HG03025 (cell line): ENCODE measurements around the gene CSTF3.
A peak's percentile ranks its signal among the peaks of the same experiment; 100 is the strongest.
"Not testable (repeated sequence)": the region's sequence is repeated elsewhere in the genome, so short reads cannot be mapped to it uniquely, and the experiment has no call there.

Experiments
- ATAC-seq: cut with Tn5 transposase; IDR thresholded peaks from one replicate; pipeline ENCODE4 v1.9.1; 2021; ENCODE audit warnings: mild to moderate bottlenecking, moderate library complexity; ENCODE audit not compliant: unreplicated experiment, low FRiP score

The CSTF3 gene

DNA sequence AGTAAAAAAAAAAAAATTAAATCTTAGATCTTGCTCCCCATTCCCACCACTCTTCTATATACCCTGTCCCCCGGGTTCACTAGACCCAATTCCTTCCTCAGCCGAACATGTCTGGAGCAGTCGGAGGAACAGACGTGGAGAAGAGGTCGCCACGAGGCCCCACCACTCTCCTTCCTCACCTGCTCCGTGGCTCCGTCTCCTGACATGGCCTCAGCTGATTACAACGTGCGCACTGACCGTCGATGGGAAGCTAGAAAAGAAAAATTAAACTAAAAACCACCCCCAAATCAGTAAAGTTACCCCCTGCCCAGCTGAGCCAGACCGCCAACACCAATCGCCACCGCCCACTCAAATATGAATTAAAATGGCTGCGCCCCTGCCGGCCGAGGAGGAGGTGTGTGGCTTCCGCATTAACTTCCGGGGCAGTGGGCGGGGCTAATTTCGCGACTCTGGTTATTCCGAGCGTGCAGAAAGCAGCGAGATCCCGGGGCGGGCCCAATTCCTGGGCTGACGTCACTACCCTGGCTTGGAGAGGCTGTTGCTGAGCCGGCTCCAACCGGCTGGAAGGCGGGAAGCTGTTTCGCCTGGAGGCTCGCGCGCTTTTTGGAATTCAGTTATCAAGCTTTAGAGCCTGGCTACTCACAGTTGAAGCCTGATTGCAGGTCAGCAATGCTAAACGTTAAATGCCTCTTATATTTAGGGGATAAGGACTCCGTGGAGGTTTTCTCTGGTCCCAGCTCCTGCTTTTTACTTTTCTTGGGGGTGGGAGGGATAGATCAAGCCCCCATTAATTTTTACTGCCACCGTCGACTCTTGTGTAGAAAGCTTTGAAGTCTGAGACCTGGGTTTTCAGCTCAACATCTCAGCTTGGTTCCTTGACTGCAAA, at the start of gene CSTF3:
Gene CSTF3 (minus strand): TSS at position 361 of the 886 bp plus-strand sequence. CDS start 155 bp downstream, at position 206.
- ATAC-seq: peak; percentile 87

DNA sequence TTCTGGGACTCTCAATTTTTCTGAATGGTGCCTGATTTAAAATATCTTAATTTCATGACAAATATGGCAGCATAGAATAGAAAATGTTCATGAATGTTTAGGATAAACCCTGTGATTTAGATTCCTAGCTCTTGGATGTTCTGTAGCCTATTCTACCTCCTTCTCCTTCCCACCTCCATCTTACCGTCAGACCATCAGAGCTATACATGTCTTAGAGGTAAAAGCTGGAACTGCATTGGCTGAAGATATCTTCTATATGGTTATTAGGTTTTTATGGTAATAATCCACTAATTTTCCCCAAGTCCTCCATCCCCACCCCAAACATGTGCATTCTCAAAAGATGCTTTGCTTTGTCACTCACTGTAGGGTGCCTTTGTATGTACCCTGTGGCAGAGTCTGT, 46.9 kb upstream of the CSTF3 start:
- ATAC-seq: no peak

DNA sequence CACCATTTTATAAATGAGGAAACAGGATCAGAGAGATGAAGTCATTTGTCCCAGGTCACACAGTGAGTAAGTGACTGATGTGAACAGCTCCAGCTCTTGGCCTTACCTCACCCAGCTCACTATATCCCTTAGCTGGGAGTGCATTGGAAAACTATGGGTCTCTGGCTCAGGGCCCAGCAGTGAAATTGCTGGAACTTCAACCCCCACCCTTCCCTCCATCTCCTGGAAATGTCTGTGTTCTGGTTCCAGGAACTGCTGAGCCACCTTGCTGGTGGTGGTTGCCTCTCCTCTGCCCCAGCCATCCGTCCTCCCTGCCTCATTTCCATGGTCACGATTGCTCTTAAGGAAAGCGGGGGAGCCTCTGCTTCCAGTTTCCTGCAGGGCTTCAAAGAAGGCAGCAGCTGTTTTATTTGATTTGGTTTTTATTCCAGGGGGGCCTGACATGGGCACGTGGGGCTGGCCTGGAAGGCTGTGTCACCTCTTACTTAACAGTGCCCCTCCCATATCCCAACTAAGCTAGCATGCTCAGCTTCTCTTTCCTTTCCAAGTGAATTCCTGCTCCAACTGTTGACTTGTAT, 46.2 kb upstream of the CSTF3 start:
- no peak for ATAC-seq

DNA sequence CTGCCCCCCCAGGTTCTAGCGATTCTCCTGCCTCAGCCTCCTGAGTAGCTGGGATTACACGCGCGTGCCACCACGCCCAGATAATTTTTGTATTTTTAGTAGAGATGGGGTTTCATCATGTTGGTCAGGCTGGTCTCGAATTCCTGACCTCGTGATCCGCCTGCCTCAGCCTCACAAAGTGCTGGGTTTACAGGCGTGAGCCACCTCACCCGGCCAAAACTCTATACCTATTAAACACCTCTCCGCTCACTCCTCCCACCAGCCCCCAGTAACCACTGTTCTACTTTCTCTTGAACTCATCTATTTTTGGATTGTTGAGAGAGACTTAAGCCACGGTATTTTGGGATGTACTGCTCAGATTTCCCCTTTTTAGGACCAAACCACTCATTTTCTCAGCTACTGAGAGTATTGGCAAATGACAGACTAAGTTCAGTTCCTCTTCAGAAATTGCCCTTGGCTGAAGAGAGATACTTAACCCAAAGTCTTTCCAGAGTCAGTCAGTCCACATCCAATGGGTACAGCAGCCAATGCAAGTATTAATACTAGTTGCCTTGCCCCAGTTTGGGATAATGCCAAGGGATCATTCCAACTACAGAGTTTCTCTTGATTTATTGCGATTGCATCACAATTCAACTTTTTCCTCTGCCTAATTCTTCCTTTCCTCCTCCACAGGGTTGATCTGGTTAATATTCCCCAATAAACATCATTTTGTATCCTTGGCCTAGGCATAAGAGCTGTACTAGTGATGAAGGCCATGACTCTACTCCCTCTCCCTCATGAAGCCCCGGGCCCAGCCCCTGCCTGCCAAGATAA, 36.8 kb upstream of the CSTF3 start:
- ATAC-seq: no peak

DNA sequence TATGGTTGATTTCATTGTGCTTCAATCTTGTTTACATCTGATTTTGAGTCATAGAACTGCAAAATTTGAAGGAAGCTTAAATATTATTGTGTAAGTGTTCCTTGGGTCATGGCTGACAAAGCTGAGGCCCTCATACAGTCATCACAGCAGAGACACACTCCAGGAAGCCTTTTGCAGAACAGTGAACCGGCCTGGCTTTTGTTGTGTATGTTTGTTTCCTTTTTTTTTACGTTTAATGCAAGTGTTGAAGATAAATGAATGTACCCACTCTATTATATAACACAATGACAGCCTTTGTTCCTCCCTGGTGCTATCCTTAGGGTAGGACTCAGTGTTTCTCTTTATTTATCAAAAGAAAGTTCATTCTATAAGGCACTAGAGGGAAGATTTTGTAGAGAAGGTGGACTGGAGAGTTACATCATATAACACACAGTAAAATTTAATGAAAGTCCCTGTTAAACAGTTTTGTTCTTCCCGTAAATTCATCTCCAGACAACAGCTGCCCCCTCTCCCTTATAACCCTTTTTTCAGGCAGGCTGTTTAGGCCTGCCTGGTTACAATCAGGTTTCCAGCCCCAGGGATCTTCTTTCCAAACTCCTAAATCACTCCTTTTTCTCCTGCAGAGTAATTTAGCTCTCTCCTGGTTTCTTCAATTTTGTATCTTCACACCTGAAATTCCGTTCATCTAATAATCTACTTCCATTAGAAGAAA, 34.3 kb upstream of the CSTF3 start:
- no peak for ATAC-seq

DNA sequence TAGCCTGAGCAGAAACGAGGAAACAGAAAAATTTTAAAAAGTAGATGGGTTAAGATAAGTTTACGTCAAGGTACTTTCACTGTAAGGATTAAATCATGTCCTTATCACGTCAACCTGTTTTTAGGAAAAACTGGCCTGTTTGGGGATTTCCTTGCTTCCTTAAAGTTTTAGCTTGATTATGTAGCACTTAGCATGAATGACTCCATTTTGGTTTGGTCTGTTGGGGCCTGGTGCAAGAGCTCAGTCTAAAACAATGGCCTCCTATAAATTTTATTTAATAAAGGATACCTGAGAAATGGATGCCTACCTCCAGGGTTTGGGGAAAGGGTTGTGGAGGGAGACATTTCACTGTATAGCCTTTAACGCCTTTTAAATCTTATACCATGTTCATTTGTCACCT, 33.2 kb upstream of the CSTF3 start:
- ATAC-seq: no peak

DNA sequence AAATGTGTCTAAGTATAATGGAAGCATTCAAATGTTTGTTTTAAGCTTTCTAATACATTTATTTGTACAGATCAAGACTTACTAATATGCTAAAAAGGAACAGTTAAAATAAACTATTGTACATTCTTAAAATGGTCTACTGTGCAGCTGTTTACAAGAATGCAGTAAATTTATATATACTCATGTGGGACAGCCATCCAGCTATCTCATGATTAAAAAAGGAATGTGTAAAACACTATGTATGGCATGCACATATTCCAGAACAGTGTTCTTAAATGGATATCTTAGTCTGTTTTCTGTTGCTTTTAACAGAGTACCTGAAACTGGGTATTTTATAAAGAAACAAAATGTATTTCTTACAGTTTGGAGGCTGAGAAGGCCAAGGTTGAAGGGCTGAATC, 30.2 kb upstream of the CSTF3 start:
- no peak for ATAC-seq

DNA sequence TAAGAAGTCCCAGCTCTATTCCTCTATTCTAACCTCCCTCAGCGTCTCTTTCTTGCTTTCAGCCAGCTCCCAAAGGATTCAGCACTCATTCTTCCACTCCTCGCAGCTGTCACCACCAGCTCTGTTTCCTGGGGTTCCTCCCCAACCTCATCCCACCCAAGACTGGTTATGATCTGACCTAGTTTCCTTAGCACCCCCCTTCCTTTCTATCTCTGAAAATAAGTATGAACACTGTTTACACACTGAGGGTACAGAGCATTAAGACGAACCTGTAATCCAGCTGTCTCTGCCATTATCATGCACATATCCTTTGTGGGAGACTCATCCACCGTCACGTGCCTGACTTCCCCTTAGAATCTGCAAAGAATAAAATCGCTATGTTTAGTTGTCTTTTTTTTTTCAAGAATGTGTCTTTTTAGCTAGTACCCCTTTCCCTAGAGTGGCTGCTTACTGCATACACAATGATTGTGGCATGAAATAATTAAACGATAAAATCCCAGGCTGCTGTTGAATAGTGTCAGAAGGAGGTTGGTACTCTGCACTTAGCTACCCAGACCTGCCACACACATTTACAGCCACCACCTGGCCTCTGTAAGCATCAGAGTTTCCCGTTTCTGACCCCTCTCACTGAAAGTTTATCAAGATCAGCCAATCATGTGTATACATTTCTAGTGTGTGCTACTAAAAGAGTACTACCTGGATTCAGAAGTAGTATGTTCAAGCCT, 26.9 kb upstream of the CSTF3 start:
- no peak for ATAC-seq

DNA sequence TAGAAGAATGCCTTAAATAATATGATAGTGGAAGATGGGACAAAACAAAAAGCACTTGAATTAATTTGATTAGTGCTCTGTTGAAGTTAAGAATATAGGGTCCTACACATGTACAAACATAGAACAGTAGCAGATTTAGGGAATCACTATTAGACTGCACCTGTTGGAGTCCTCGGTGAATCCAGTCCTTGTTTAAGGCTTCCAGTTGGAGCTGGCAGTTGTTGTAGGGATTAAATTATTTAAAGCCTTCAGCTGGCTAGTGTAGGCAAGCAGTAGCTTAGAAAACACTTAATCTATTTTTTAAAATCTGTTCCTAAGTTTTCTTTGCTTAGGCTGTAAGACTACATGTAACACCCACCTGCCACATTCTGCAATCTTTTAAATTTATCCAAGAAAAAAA, 24.5 kb upstream of the CSTF3 start:
- ATAC-seq: no peak

DNA sequence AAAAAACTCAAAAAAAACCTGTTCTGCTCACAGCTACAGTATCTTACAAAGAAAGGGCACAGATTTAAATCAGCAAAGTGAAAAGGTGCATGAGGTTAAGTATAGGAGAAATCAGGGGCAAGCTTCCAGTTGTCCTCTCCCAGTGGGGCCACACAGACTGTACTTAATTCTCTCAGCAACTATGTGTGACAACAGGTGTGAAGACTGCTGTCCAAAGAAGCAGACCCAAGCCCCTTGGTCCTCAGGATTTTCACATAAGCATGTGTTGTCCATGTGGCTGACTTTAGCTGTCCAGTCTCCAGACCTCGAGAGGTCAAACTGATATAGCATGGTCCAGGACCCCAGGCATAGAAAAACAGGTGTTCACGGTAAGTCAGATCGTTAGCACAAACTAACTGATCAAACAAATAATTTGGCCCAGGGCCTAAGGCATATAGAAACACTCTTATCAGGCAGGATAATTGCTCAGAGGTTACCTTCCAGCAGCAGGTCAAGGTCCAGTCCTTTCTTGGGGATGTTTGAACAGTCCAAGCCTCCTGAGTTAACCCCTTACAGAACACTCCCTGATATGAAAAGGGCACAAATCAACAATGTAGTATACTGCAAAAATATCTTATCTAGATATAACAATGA, 21.1 kb upstream of the CSTF3 start:
- ATAC-seq: no peak

DNA sequence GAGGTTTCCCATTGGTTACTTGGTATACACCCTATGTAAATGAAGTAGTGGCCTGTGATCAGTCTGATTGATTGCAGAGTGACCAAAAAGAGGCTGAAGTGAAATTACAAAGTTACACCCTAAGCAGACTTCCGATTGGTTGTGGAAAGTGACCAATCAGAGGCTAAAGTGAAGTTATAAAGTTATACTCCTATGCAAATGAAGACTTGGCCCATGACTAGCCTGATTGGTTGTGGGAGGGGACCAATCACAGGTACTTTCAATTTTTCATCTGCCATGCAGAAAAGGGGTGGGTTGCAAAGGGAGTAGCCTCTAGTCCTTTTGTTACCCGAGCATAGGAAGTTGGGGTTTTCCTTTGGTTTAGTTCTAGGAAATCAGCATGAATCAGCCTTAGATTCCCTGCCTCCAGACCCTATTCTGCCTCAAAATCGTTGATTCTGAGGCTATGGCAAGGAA, 18.1 kb upstream of the CSTF3 start:
- ATAC-seq: no peak

DNA sequence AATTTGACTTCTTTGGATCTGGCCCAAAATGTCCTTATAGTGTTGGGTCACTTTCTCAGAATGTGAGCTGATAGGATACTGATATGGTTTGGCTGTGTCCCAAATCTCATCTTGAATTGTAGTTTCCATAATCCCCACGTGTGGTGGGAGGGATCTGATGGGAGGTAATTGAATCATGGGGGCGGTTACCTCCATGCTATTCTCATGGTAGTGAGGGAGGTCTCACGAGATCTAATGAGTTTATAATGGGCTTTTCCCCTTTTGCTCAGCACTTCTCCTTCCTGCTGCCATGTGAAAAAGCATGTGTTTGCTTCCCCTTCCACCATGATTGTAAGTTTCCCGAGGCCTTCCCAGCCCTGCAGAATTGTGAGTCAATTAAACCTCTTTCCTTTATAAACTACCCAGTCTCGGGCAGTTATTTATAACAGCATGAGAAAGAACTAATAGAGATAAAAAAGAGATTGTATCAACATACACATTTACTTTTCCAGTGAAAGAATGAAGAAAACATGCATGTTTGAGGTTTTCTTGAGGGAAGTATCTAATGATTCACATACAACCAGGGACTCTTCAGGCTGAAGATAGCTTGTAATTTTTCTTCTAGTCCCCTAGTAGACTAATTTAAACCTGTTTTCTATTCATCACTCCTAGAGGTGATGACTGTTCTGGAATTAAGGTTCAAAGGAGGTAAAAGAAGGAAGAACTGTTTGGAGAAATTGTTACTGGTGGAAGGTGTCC, 17.3 kb upstream of the CSTF3 start:
- ATAC-seq: no peak

DNA sequence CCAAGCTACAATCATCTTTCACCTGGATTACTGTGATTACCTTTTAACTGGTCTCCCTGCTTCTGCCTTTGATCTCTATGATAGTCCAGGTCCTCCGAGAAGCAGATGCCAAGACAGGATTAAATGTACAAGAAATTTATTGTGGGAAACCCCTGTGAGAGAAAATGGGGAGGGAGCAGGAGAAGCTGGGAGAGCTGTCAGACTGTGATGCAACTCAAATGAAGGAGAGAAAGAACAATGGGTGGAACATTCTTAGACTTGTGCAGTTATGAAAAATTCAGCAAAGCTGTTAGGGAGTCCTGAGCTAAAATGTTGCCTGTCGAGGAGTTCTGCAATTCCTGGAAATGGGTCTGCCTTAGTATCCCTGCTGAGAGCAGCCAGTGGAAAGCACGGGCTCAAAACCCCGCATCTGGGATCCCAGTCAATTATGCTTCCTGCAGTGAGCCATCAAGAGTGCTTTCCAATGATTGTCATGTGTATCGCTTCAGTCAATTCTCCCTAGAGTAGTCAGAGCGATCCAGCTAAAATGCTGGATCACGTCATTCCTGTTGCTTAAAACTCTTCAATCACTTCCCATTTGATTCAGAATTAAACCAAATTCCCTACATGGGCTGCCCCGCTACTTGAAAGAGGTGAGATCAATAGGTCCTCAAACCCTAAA, 16.5 kb upstream of the CSTF3 start:
- no peak for ATAC-seq

DNA sequence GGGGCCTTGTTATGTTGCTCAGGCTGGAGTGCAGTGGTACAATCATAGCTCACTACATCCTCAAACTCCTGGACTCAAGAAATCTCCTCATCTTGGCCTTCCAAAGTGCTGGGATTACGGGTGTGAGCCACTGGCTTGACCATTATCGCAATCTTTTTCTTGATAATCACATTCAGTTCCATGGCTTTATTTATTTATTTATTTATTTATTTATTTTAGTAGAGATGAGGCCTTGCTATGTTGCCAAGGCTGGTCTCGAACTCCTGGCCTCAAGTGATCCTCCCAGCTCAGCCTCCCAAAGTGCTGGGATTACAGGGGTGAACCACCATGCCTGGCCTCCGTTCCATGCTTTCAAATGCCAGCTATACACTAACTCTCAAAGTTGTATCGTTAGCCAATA, 15.5 kb upstream of the CSTF3 start:
- ATAC-seq: not testable (repeated sequence)

DNA sequence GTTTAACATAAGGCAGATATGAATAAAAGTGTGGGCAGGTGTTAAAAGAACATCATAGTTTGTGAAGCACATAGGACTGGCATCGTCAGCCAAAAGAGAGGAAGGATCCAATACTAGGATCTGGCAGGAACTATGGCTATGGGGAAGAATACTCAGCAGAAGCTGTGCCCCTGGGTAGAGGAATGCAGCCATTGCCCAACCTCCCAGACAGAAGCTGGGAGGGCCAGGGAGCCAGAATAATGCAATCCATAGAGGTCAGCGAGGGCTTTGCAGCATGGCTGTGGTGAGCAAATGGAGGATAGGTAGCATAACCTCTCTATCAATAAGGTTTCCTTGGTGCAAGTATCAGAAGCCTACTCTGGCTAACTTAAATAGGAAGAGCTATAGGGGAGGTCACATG, 11.7 kb upstream of the CSTF3 start:
- no peak for ATAC-seq

DNA sequence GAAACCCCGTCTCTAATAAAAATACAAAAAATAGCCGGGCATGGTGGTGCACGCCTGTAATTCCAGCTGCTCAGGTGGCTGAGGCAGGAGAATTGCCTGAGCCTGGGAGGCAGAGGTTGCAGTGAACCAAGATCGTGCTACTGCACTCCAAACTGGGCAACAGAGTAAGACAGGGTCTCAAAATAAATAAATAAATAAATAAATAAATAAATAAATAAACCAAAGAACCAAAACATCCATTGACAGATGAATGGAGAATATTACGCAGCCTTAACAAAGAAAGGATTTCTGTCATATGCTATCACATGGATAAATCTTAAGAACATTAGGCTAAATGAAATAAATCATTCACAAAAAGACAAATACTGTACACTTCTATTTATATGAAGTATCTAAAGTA, 11.1 kb upstream of the CSTF3 start:
- ATAC-seq: no peak

DNA sequence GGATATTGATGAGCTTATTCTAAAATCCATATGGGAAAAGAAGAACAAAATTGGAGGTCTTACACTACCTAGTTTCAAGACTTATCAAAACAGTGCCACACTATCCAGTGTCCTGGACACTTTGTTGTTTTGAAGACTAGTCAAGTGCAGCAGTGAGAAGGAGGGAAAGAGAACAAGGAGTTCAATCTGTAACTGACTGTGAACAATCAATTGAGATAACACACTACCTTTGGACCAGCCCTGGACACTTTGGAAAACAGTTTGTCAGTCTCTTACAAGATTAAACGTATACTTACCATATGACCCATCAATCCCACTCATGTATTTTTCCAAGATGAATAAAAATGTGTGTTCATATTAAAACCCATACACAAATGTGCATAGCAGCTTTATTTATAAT, 10.0 kb upstream of the CSTF3 start:
- ATAC-seq: no peak

DNA sequence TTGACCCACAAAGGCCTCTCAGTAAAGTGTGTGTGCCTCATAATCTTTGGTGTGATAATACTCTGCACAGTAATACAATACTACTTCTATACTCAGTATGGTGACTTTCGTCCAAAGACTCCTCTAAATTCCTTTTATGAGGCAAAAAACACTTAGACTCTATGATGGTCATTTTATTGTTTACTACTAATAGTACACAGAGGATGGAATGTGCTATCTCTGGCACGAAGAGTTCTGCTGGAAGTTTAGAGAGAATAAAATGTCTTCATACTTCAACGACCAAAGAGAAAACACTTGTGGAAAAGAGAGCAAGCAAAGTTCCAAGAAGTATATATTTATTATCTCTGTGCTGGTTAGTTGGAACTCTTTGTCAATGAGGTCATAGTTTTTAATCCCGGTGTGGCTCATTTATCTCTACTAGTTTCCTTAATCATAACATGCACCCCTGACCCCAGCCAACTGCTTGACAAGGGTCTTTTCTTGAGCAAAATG, 7.5 kb upstream of the CSTF3 start:
- no peak for ATAC-seq
